Astrocyte (in vitro differentiated cells and primary cell): ENCODE measurements around the gene TPRG1. TPM values are rescaled to one million over a fixed set of nuclear protein-coding genes. Genes with fewer than 3 reads are reported as not detected.

ENCODE experiments used
- DNase-seq: peaks from one replicate; pipeline ENCODE4 v3.0.0-alpha.2; 2010; ENCODE audit warnings: low read depth
- FAIRE-seq: peaks from 2 replicates; lab custom pipeline; 2011; peaks lifted over from hg19 to GRCh38; lab: Jason Lieb, UNC
- H2AFZ ChIP-seq: 2 replicates; pipeline ENCODE4 v1.6.0; 2012; ENCODE audit warnings: low read depth, low read length, inconsistent platforms
- H3K27ac ChIP-seq: 2 replicates; pipeline ENCODE4 v1.5.1; 2011; ENCODE audit warnings: low read depth, low read length, inconsistent platforms
- H3K27me3 ChIP-seq: 2 replicates; pipeline ENCODE4 v1.6.0; 2011; ENCODE audit warnings: low read length, inconsistent platforms; ENCODE audit not compliant: insufficient read depth
- H3K36me3 ChIP-seq: 2 replicates; pipeline ENCODE4 v1.5.1; 2011; ENCODE audit warnings: low read length, inconsistent platforms; ENCODE audit not compliant: insufficient read depth
- H3K4me1 ChIP-seq: 2 replicates; pipeline ENCODE4 v1.5.1; 2011; ENCODE audit warnings: low read length, inconsistent platforms; ENCODE audit not compliant: insufficient read depth
- H3K4me2 ChIP-seq: 2 replicates; pipeline ENCODE4 v1.6.0; 2012; ENCODE audit warnings: low read length, inconsistent platforms
- H3K4me3 ChIP-seq: 2 replicates; pipeline ENCODE4 v1.5.1; 2011; ENCODE audit warnings: low read depth, mild to moderate bottlenecking, low read length, inconsistent platforms; ENCODE audit not compliant: insufficient read depth
- H3K79me2 ChIP-seq: 2 replicates; pipeline ENCODE4 v1.6.0; 2012; ENCODE audit warnings: mild to moderate bottlenecking, low read length, inconsistent platforms; ENCODE audit not compliant: insufficient read depth
- H3K9ac ChIP-seq: 2 replicates; pipeline ENCODE4 v1.6.0; 2012; ENCODE audit warnings: mild to moderate bottlenecking, low read length, inconsistent platforms
- H3K9me3 ChIP-seq: 2 replicates; pipeline ENCODE4 v1.5.1; 2012; ENCODE audit warnings: low read depth, mild to moderate bottlenecking, low read length, inconsistent platforms; ENCODE audit not compliant: insufficient read depth
- H4K20me1 ChIP-seq: 2 replicates; pipeline ENCODE4 v1.6.0; 2012; ENCODE audit warnings: low read length, inconsistent platforms; ENCODE audit not compliant: insufficient read depth
- H3K27ac Mint-ChIP-seq: one replicate; pipeline ENCODE4 v1.8.0; 2021; ENCODE audit warnings: mild to moderate bottlenecking, mixed read lengths; ENCODE audit not compliant: unreplicated experiment
- H3K27me3 Mint-ChIP-seq: one replicate; pipeline ENCODE4 v1.8.0; 2021; ENCODE audit warnings: low read depth, mixed read lengths; ENCODE audit not compliant: unreplicated experiment
- H3K36me3 Mint-ChIP-seq: one replicate; pipeline ENCODE4 v1.8.0; 2021; ENCODE audit warnings: low read depth, mixed read lengths; ENCODE audit not compliant: unreplicated experiment
- H3K4me1 Mint-ChIP-seq: one replicate; pipeline ENCODE4 v1.8.0; 2021; ENCODE audit warnings: low read depth, mixed read lengths; ENCODE audit not compliant: unreplicated experiment
- H3K4me3 Mint-ChIP-seq: one replicate; pipeline ENCODE4 v1.8.0; 2021; ENCODE audit warnings: mild to moderate bottlenecking, moderate library complexity, mixed read lengths; ENCODE audit not compliant: unreplicated experiment
- H3K9me3 Mint-ChIP-seq: one replicate; pipeline ENCODE4 v1.8.0; 2021; ENCODE audit warnings: mild to moderate bottlenecking, mixed read lengths; ENCODE audit not compliant: unreplicated experiment
- CTCF ChIP-seq: IDR thresholded peaks from 2 replicates; pipeline ENCODE4 v1.5.1; 2011; ENCODE audit warnings: low read depth, mild to moderate bottlenecking, inconsistent platforms, low read length, moderate library complexity; ENCODE audit not compliant: insufficient read depth
- EZH2 ChIP-seq: IDR thresholded peaks from 2 replicates; pipeline ENCODE4 v1.6.1; 2012; ENCODE audit warnings: mild to moderate bottlenecking, low read length, inconsistent platforms; ENCODE audit not compliant: insufficient read depth
- total RNA-seq: library from RNA; stranded (reverse); gene quantifications from 2 replicates; pipeline ENCODE4 v1.2.1, GENCODE V29; 2021

The TPRG1 gene
- total RNA-seq, 1 donor from 2014 or later = 1.1 TPM

- Histone ChIP-seq H3K9ac (no peak overlapping the region), H3K4me3 (no peak overlapping the region), H3K4me2 (no peak overlapping the region), H3K4me1 (peaks cover 7% of the 10 kb centered on the region), H3K79me2 (no peaks in the 10 kb centered on the region), H3K27me3 (peaks cover 6% of the 10 kb centered on the region), H2AFZ (no peak overlapping the region), H3K9me3 (no peaks in the 10 kb centered on the region), H4K20me1 (no peaks in the 10 kb centered on the region), H3K36me3 (no peaks in the 10 kb centered on the region), H3K27ac (no peak overlapping the region)
- DNase-seq (no peak), FAIRE-seq (no peak)
- no peak overlapping the region for H3K4me3 Mint-ChIP-seq
- no peaks in the 10 kb centered on the region for H3K36me3 Mint-ChIP-seq
- H3K4me1 Mint-ChIP-seq = peaks cover 44% of the 10 kb centered on the region
- H3K9me3 Mint-ChIP-seq = no peaks in the 10 kb centered on the region
- H3K27me3 Mint-ChIP-seq = no peaks in the 10 kb centered on the region
- TF ChIP-seq EZH2 (no peak), CTCF (peak; percentile 30)
- peak overlapping the region; percentile 47 for H3K27ac Mint-ChIP-seq
These were observed 100.8 kb downstream of the TPRG1 start for GRCh38 chr3:189272500-189273119.

- no peak overlapping the region for H3K4me3 Mint-ChIP-seq
- Histone ChIP-seq H3K79me2 (no peaks in the 10 kb centered on the region), H2AFZ (no peak overlapping the region), H3K4me2 (no peak overlapping the region), H3K4me3 (no peak overlapping the region), H3K27ac (no peak overlapping the region), H3K27me3 (peaks cover 6% of the 10 kb centered on the region), H3K36me3 (no peaks in the 10 kb centered on the region), H3K9ac (no peak overlapping the region), H3K4me1 (peaks cover 7% of the 10 kb centered on the region), H4K20me1 (no peaks in the 10 kb centered on the region), H3K9me3 (no peaks in the 10 kb centered on the region)
- no peaks in the 10 kb centered on the region for H3K9me3 Mint-ChIP-seq
- DNase-seq = no peak
- peaks cover 47% of the 10 kb centered on the region for H3K4me1 Mint-ChIP-seq
- FAIRE-seq = no peak
- H3K27ac Mint-ChIP-seq = peak overlapping the region; percentile 43
- H3K36me3 Mint-ChIP-seq = no peaks in the 10 kb centered on the region
- no peaks in the 10 kb centered on the region for H3K27me3 Mint-ChIP-seq
- no peak for TF ChIP-seq CTCF
- TF ChIP-seq EZH2 = no peak
These were observed 102.0 kb downstream of the TPRG1 start for GRCh38 chr3:189273736-189274135.

- Histone ChIP-seq H4K20me1 (no peaks in the 10 kb centered on the region), H3K4me1 (peaks cover 7% of the 10 kb centered on the region), H3K4me3 (no peak overlapping the region), H3K4me2 (no peak overlapping the region), H3K36me3 (no peaks in the 10 kb centered on the region), H3K79me2 (no peaks in the 10 kb centered on the region), H3K9ac (no peak overlapping the region), H3K27me3 (peaks cover 6% of the 10 kb centered on the region), H2AFZ (no peak overlapping the region), H3K27ac (no peak overlapping the region), H3K9me3 (no peaks in the 10 kb centered on the region)
- Mint-ChIP-seq H3K4me1 (peaks cover 36% of the 10 kb centered on the region), H3K9me3 (no peaks in the 10 kb centered on the region), H3K27ac (no peak overlapping the region), H3K36me3 (no peaks in the 10 kb centered on the region), H3K27me3 (no peaks in the 10 kb centered on the region), H3K4me3 (no peak overlapping the region)
- no peak for DNase-seq
- FAIRE-seq = no peak
- TF ChIP-seq CTCF (no peak), EZH2 (no peak)
These were observed 103.4 kb downstream of the TPRG1 start for GRCh38 chr3:189275182-189275581.
